T-helper 17 cell (primary cell): ENCODE measurements around the gene KRT78. TPM values are rescaled to one million over a fixed set of nuclear protein-coding genes. Genes with fewer than 3 reads are reported as not detected.
A peak's percentile ranks its signal among the peaks of the same experiment; 100 is the strongest.

Source experiments
- ATAC-seq: fragments of 150-1000 bp; cut with Tn5 transposase; 2 replicates; pipeline ENCODE4 v1.10.0; 2021; ENCODE audit warnings: mild to moderate bottlenecking, moderate library complexity
- DNase-seq, 3 donors: peaks; one replicate each; pipeline versions ENCODE4 v3.0.0 to v3.0.0-alpha.2; 2020 to 2021
- H3K9me3 ChIP-seq: one replicate; pipeline ENCODE4 v1.7.0; 2013; ENCODE audit warnings: low read length, mild to moderate bottlenecking; ENCODE audit not compliant: control insufficient read depth, poor library complexity, severe bottlenecking
- H3K27ac Mint-ChIP-seq: one replicate; pipeline ENCODE4 v1.8.0; 2022; ENCODE audit warnings: mild to moderate bottlenecking, moderate library complexity, mixed read lengths
- H3K27me3 Mint-ChIP-seq: one replicate; pipeline ENCODE4 v1.8.0; 2022; ENCODE audit warnings: mixed read lengths
- H3K36me3 Mint-ChIP-seq: one replicate; pipeline ENCODE4 v1.8.0; 2022; ENCODE audit warnings: low read depth, mixed read lengths
- H3K4me1 Mint-ChIP-seq: one replicate; pipeline ENCODE4 v1.8.0; 2022; ENCODE audit warnings: mild to moderate bottlenecking, mixed read lengths
- H3K4me3 Mint-ChIP-seq: one replicate; pipeline ENCODE4 v1.8.0; 2022; ENCODE audit warnings: mild to moderate bottlenecking, moderate library complexity, mixed read lengths
- total RNA-seq, 4 donors: library from RNA in 2 of 4; stranded (reverse) in 2 of 4; gene quantifications; one replicate each; pipeline ENCODE4 v1.2.3 and lab custom pipeline; 2022 to 2026

KRT78 gene
- total RNA-seq, 2 donors from 2014 or later: not detected

DNA sequence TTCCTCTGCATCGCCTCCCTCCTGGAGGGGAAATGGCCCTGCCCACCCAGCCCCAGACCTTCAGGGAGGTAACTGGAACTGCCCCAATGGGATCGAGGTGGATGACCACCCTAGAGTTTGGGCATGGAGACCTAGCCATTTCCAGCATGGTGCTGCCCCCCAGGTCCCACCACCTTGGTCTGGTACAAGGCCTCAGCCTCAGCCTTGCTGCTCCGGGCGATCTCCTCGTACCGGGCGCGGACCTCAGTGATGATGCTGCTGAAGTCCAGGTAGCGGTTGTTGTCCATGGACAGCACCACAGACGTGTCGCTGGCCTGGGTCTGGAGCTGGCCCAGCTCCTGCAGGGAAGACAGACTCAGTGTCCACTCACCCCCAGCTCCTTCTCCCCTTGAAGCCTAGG, 4.4 kb downstream of the KRT78 start:
- peaks cover 2% of the 10 kb centered on the region for H3K36me3 Mint-ChIP-seq
- H3K9me3 ChIP-seq: no peaks in the 10 kb centered on the region
- DNase-seq: no peak
- H3K27me3 Mint-ChIP-seq: peaks cover 30% of the 10 kb centered on the region
- no peak overlapping the region for H3K4me3 Mint-ChIP-seq
- ATAC-seq: no peak
- peaks cover 7% of the 10 kb centered on the region for H3K4me1 Mint-ChIP-seq
- H3K27ac Mint-ChIP-seq: no peak overlapping the region

DNA sequence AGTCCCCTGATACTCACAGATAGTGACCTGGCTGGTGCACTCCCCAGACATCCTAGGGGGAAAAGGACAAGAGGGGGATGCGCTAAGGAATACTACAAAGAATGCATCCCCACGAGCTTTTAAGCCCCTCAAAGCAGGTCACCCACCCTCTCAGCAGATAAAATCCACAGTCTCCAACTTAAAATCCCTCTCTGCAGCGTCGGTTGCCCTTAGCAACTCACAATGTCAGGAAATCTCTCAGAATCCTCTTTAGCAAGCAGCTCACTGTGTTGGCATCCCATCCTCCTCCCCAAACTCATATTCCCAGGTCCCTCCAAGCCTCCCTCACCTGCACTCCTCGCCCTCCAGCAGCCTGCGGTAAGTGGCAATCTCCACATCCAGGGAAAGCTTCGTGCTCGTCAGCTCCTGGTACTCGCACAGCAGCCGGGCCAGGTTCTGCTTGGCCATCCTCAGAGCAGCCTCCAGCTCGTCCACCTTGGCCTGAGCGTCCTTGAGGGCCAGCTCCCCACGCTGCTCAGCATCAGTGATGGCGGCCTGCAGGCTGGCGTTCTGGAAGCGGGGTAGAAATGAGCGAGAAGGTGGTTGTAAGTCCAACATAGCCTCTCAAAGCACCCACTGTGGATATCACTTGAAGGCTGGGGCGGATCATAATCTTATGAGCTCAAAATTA, 9.2 kb downstream of the KRT78 start:
- no peaks in the 10 kb centered on the region for H3K9me3 ChIP-seq
- ATAC-seq (no peak), DNase-seq (no peak)
- H3K27ac Mint-ChIP-seq: no peak overlapping the region
- H3K36me3 Mint-ChIP-seq: peaks cover 8% of the 10 kb centered on the region
- peaks cover 45% of the 10 kb centered on the region for H3K27me3 Mint-ChIP-seq
- H3K4me3 Mint-ChIP-seq: peak overlapping the region; percentile 55
- H3K4me1 Mint-ChIP-seq: peaks cover 13% of the 10 kb centered on the region

DNA sequence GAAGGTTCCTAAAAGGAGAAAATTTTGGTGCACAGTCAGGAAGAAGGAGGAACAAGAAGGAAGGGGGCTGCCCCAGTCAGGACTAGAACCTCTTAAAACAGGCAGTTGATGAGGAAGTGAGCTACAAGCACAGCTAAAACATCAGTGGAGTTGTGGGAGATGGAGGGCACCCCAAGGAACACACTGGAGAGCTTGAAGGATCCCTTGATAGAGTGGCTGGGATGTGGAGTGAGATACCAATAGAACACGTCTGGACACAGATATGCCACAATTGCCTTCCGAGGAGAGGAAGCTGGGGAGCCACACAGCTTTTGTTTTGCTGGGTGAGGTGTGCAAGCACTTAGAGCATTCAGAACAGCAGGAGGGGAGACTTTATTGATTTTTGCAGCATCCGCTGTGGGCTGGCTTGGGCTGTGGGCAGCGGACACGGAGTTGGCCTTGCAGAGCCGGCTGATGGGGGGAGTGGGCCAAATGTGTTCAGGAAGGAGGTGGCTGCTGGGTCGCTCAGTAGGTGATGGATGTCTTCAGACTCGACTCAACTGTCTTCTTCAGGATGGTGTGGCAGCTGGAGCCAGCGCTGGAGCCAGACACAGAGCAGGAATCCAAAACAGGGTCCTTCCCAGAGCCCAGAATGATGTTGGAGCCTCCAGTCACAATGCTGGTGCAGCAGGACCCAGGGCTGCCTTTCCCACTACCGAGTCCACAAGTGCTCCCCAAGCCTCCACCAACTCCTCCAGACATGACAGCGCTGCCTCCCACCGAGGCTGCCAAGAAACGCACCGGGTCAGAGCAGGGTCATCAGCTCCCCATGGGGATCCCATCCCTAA, 10.0 kb downstream of the KRT78 start:
- no peak for ATAC-seq
- Mint-ChIP-seq H3K4me3 (peak overlapping the region; percentile 55), H3K27me3 (peaks cover 45% of the 10 kb centered on the region), H3K27ac (no peak overlapping the region), H3K36me3 (peaks cover 8% of the 10 kb centered on the region), H3K4me1 (peaks cover 13% of the 10 kb centered on the region)
- DNase-seq: no peak
- H3K9me3 ChIP-seq: no peaks in the 10 kb centered on the region

DNA sequence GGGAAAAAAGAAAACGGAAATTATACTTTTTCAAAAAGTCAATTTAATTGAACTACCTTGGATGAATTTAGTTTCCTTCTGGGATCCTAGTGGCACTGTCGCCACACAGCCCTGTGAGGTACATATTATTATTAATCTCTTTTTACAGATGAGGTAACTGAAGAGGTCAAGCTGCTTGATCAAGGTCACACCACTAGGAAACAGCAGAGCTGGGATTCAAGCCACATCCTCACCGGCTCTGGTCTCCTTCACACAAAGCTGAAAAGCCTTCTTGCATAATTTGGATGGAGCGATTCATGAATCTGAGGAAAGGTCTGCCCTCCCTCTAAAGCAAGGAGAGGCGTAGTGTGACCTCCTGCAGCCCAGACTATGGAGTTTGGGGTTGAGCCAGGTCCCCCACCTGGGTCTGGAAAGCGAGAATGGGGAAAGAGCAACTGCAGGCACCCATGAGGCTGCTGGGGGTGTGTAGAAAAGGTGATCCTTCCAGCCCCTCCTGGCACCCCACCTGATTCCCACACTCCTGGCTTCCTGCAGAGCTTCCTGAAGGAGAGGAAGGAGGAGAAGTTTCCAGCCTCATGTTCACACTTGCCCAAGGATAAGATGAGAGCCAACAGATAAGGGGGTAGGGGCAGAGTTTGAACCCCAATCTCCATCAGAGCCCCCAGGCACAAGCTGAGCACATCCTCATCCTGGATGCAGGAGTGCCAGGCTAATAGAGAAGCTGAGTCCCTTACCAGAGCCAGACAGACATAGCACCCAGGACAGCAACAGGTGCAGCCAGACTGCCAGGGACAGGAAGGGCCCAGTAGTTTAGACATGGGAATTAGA, 10.8 kb downstream of the KRT78 start:
- peaks cover 48% of the 10 kb centered on the region for H3K27me3 Mint-ChIP-seq
- DNase-seq (no peak), ATAC-seq (no peak)
- H3K4me3 Mint-ChIP-seq: no peak overlapping the region
- H3K4me1 Mint-ChIP-seq: peaks cover 13% of the 10 kb centered on the region
- H3K9me3 ChIP-seq: no peaks in the 10 kb centered on the region
- H3K27ac Mint-ChIP-seq: no peak overlapping the region
- H3K36me3 Mint-ChIP-seq: peaks cover 8% of the 10 kb centered on the region

DNA sequence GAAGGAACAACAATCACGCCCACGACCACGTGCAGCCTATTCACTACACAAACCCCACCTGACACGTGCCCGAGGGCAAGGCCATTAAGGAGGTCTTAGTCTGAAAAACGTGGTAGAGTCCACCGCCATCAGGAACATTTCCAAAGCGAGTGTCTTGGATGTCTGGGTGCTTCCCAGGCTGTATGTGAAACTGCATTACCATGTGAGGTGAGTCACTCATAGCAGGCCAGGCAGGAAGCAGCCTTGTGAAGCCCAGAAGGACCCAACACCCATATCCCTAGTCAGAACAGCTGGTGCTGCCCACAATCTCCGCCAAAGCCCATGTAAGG, 11.4 kb downstream of the KRT78 start:
- no peak for DNase-seq
- no peak overlapping the region for H3K27ac Mint-ChIP-seq
- peaks cover 53% of the 10 kb centered on the region for H3K27me3 Mint-ChIP-seq
- no peaks in the 10 kb centered on the region for H3K9me3 ChIP-seq
- no peak for ATAC-seq
- H3K4me3 Mint-ChIP-seq: no peak overlapping the region
- peaks cover 8% of the 10 kb centered on the region for H3K36me3 Mint-ChIP-seq
- peaks cover 9% of the 10 kb centered on the region for H3K4me1 Mint-ChIP-seq

DNA sequence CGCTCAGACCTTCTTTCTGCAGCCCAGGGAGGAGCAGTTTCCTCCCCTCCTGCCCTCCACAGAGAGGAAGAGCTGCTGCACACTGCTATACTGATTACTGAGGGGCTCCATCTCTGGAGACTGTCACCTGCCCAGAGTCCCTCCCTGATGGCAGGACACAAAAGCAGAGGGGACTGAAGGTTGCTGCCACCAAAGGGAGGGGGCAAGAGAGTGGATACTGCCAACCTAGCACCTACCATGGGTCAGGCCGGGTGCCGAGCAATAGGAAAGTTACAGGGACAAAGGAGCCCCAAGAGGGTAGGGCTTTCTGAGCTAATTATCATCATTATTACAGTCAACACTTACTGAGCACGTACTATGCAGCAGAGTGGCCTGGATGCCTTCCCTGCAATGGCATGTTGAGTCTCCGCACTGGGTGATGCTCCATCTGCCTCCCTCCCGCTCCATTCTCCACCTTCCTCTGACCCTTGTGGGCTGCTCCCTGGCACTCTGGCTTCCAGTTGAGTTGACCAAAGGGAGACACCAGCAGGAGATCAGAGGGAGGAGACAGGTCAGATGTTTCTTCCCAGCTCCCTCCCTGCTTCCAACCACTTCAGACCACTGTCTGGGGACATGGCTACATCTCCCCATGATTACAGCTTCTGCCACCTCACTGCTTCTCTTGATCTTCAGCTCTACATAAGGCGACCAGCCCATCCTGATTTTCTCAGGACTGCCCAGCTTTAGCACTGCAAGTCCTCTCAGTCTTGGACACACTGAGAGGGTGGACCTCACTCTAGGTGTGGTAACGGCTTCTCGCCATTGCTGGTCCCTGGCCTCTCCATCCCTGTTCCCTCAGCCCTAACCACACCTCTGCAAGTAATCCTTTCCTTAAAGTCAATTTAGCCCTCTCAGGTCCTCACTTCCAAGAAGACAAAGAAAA, 12.0 kb downstream of the KRT78 start:
- H3K27me3 Mint-ChIP-seq: peaks cover 53% of the 10 kb centered on the region
- ATAC-seq (no peak), DNase-seq (no peak)
- H3K36me3 Mint-ChIP-seq: peaks cover 8% of the 10 kb centered on the region
- H3K9me3 ChIP-seq: no peaks in the 10 kb centered on the region
- peaks cover 9% of the 10 kb centered on the region for H3K4me1 Mint-ChIP-seq
- no peak overlapping the region for H3K4me3 Mint-ChIP-seq
- H3K27ac Mint-ChIP-seq: no peak overlapping the region

DNA sequence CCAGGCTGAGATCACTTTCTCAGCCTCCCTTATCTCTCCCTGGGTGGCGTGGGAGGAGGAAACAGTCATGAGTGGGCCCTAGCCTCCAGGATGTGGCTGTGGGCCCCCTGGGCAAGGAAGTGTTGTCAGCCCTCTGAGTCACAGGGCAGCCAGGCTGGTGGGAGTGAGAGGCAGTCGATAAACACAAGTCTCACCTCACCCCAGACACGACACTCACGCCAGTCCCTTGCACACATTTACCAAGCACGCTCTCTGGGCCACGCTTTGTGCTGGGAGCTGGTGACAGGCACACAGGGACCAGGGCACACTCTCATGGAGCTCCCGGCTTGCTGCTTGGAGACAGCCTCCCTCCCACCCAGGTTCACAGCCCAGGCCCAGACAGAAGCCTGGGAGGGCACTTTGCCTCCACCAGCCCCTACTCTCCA, 12.7 kb downstream of the KRT78 start:
- DNase-seq (no peak), ATAC-seq (no peak)
- peaks cover 9% of the 10 kb centered on the region for H3K4me1 Mint-ChIP-seq
- H3K4me3 Mint-ChIP-seq: no peak overlapping the region
- peaks cover 8% of the 10 kb centered on the region for H3K36me3 Mint-ChIP-seq
- peaks cover 57% of the 10 kb centered on the region for H3K27me3 Mint-ChIP-seq
- no peaks in the 10 kb centered on the region for H3K9me3 ChIP-seq
- H3K27ac Mint-ChIP-seq: no peak overlapping the region

DNA sequence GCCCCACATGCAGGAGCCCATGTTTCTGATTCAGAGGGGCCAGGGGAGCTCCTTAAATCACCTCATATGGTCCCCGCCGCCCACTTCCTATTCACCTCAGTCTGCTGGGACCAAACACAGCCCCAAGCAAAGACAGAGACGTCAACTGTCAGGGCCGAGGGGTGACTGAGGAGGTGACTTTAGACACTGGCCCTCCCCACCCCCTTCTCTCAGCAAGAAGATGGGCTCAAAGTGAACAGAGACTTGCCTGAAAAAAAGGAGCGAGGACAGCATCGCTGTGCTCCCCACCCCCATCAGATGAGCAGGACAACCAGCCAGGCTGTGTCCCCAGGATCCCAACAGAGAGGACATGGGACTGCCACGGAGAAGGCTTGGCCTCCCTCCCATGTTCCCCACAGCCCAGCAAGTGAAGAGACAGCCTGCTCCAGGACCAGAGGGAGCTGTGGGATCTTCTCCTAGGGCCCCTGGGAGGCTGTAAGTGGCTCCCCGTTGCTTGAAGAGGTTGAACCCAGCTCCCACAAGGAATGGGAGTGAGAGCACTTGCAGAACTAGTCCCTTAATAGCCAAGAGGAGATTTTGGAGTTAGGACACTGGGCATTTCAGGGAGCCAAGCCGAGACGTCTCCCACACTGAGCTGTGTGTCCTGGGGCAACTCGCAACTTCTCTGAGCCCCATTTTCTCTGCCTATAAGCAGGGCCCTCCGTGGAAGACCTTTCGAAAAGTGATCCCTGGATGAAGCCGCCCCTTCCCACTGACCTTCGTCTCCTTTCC, 13.3 kb downstream of the KRT78 start:
- Mint-ChIP-seq H3K36me3 (peaks cover 8% of the 10 kb centered on the region), H3K27me3 (peaks cover 58% of the 10 kb centered on the region), H3K4me3 (no peak overlapping the region), H3K4me1 (peaks cover 9% of the 10 kb centered on the region), H3K27ac (no peak overlapping the region)
- no peaks in the 10 kb centered on the region for H3K9me3 ChIP-seq
- no peak for ATAC-seq
- no peak for DNase-seq

DNA sequence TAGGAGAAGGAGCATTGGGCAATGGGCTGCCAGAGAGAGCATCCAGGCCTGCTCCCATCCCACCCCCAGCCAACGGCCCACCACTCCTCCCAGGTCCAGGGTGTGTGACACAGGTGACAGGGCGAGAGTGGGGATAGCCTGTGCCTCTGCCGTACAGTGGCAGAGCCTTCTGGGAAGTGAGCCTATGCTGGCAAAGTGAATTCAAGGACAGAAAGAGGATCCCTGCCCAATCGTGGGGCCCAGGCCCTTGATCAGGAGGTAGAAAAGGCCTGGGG, 14.1 kb downstream of the KRT78 start:
- H3K36me3 Mint-ChIP-seq: peaks cover 6% of the 10 kb centered on the region
- peaks cover 9% of the 10 kb centered on the region for H3K4me1 Mint-ChIP-seq
- peaks cover 59% of the 10 kb centered on the region for H3K27me3 Mint-ChIP-seq
- no peak overlapping the region for H3K27ac Mint-ChIP-seq
- H3K9me3 ChIP-seq: no peaks in the 10 kb centered on the region
- DNase-seq (no peak), ATAC-seq (no peak)
- no peak overlapping the region for H3K4me3 Mint-ChIP-seq

DNA sequence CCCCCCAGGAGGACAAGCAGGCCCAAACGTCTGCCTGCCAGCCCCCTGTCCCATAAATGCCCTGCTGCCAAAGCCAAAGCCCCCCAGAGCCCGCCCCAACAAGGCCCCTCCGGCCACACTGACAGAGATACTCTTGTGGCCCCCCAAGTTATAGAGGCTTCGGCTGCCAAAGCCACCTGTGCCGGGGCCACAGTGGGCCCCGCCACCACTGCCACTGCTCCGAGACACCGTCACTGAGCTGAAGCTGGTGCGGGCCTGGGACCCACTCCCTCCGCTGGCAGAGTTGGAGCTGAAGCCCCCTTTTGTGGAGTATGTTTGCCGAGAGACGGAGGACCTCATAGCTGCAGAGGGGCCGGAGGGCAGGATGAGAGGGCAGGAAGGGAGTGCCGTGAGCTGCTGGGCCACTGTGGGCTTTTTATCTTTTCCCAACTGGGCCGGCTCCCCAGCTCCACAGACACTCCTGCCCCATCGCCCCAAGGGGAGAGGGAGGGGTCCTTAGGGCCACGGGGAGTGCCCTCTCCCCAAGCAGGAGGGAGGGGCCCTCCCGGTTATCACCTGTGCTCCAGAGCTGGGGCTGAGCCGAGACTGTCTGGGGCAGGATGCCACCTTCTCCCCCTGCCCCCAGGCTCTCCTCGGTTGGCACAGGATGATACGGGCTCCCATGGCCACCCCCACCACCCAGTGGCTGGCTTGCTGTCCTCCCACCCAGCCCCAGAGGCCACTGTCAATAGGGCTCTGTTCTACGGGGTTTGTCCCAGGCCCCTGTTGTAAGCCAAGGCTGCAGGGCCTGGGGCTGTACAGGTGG, 14.7 kb downstream of the KRT78 start, which contains the start of gene KRT79:
TSS of gene KRT79 (minus strand) at position 390 of the 805 bp plus-strand sequence. CDS start at position 339, 51 bp downstream.
- Mint-ChIP-seq H3K36me3 (peaks cover 6% of the 10 kb centered on the region), H3K4me1 (peaks cover 9% of the 10 kb centered on the region), H3K4me3 (no peak within 1 kb of the TSS), H3K27ac (no peak within 1 kb of the TSS), H3K27me3 (peaks cover 59% of the 10 kb centered on the region)
- H3K9me3 ChIP-seq: no peaks in the 10 kb centered on the region
- ATAC-seq (no peak), DNase-seq (no peak)

DNA sequence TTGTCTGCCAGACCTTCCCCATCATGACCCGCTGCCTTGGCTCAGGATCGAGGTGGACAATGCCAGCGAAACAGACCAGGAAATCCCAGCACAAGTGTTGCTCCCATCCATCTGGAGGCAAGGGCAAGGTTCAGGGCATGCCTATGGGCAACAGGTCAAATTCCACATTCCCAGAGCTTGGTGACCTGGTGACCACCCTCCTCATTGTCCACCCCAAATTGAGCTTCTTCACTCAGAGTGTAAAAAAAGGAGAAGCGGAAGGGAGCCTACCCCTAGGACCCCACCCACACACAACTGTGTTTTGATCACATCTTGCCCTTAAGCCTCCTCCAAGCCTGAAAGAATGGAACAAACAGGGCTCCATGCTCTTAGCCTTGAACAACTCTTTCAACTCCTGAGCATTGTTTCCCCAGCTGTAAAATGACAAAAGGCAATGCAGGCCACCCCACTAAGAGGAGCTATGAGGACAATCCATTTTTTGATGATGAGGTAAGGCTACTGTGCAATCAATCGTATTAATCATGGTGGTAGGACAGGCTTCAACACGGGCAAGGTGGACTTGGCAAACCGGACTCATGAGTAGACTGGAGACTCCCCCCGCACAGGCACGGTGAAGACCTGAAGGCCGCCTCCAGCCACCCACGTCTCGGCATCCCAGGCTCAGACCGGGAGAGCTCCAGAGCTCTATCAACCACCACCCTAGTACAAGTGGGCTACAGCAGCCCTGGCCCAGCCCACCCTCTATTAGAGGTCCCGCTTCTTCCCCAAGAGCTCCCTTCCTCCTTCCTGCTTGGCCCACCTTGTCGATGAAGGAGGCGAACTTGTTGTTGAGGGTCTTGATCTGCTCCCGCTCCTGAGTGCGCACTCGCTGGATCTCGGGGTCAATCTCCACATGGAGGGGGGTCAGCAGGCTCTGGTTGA, 15.5 kb downstream of the KRT78 start:
- peaks cover 6% of the 10 kb centered on the region for H3K36me3 Mint-ChIP-seq
- H3K9me3 ChIP-seq: no peaks in the 10 kb centered on the region
- no peak overlapping the region for H3K4me3 Mint-ChIP-seq
- no peak overlapping the region for H3K27ac Mint-ChIP-seq
- no peak for ATAC-seq
- H3K27me3 Mint-ChIP-seq: peaks cover 50% of the 10 kb centered on the region
- no peak for DNase-seq
- H3K4me1 Mint-ChIP-seq: peaks cover 7% of the 10 kb centered on the region
